HepG2 (cell line): ENCODE data around the gene TADA3. TPM values are rescaled to one million over a fixed set of nuclear protein-coding genes. Genes with fewer than 3 reads are reported as not detected.

Source experiments
- CC2D1A ChIP-seq: sonication (generic); formaldehyde crosslinking; IDR thresholded peaks from 2 replicates; pipeline ENCODE4 v1.8.1; 2023; ENCODE audit warnings: mild to moderate bottlenecking, missing genetic modification reagents
- DR1 ChIP-seq: sonication (generic); formaldehyde crosslinking; IDR thresholded peaks from 2 replicates; pipeline ENCODE4 v1.8.0; 2021; ENCODE audit warnings: mild to moderate bottlenecking, missing genetic modification reagents, inconsistent platforms
- EEA1 ChIP-seq: sonication (generic); formaldehyde crosslinking; IDR thresholded peaks from 2 replicates; pipeline ENCODE4 v1.5.1; 2020; ENCODE audit warnings: mild to moderate bottlenecking, missing genetic modification reagents, borderline replicate concordance
- HMGXB4 ChIP-seq, 2 experiments: sonication (generic) in 1 of 2; formaldehyde crosslinking in 1 of 2; IDR thresholded peaks; 2 replicates each; pipeline versions ENCODE4 v1.4.0 to v1.6.1; 2018 to 2020; ENCODE audit warnings: missing genetic modification reagents in 2 of 2, borderline replicate concordance in 1 of 2, low read depth in 1 of 2, mild to moderate bottlenecking in 1 of 2, missing biosample characterization in 1 of 2
- NFKBIZ ChIP-seq: IDR thresholded peaks from 2 replicates; pipeline ENCODE4 v1.6.1; 2018; ENCODE audit warnings: missing genetic modification reagents, missing compliant biosample characterization
- NR1H2 ChIP-seq: sonication (generic); formaldehyde crosslinking; IDR thresholded peaks from 2 replicates; pipeline ENCODE4 v1.8.1; 2022; ENCODE audit warnings: low read depth, missing genetic modification reagents, borderline replicate concordance
- PAXIP1 ChIP-seq: sonication (generic); formaldehyde crosslinking; conservative IDR thresholded peaks from 2 replicates; pipeline ENCODE4 v1.4.0; 2020; ENCODE audit warnings: mild to moderate bottlenecking, missing genetic modification reagents, moderate library complexity
- RCOR2 ChIP-seq: IDR thresholded peaks from 2 replicates; pipeline ENCODE4 v1.6.1; 2016; ENCODE audit warnings: missing biosample characterization, missing genetic modification reagents
- SAP130 ChIP-seq: IDR thresholded peaks from 2 replicates; pipeline ENCODE4 v1.6.1; 2016; ENCODE audit warnings: low read depth
- SCMH1 ChIP-seq: sonication (generic); formaldehyde crosslinking; IDR thresholded peaks from 2 replicates; pipeline ENCODE4 v1.9.0; 2021; ENCODE audit warnings: missing genetic modification reagents, mild to moderate bottlenecking, borderline replicate concordance
- SPEN ChIP-seq: sonication (generic); formaldehyde crosslinking; IDR thresholded peaks from 2 replicates; pipeline ENCODE4 v1.5.1; 2020; ENCODE audit warnings: low read depth, mild to moderate bottlenecking, missing genetic modification reagents
- ZNF317 ChIP-seq: sonication (generic); formaldehyde crosslinking; IDR thresholded peaks from 2 replicates; pipeline ENCODE4 v1.5.0; 2020; ENCODE audit warnings: mild to moderate bottlenecking, missing genetic modification reagents
- ZNF563 ChIP-seq: sonication (generic); formaldehyde crosslinking; IDR thresholded peaks from 2 replicates; pipeline ENCODE4 v1.8.0; 2022; ENCODE audit warnings: mild to moderate bottlenecking, moderate library complexity, missing genetic modification reagents
- ZNF687 ChIP-seq: sonication (generic); formaldehyde crosslinking; IDR thresholded peaks from 2 replicates; pipeline ENCODE4 v1.5.1; 2020; ENCODE audit warnings: mild to moderate bottlenecking, missing genetic modification reagents, moderate library complexity
- ZNF773 ChIP-seq: sonication (generic); formaldehyde crosslinking; IDR thresholded peaks from 2 replicates; pipeline ENCODE4 v1.4.0; 2020; ENCODE audit warnings: missing genetic modification reagents, borderline replicate concordance
- ZNF883 ChIP-seq: sonication (generic); formaldehyde crosslinking; IDR thresholded peaks from 2 replicates; pipeline ENCODE4 v1.5.1; 2020; ENCODE audit warnings: mild to moderate bottlenecking, missing genetic modification reagents; ENCODE audit errors: not compliant biosample characterization
- ZSCAN5A ChIP-seq: sonication (generic); formaldehyde crosslinking; IDR thresholded peaks from 2 replicates; pipeline ENCODE4 v1.8.0; 2022; ENCODE audit warnings: mild to moderate bottlenecking, missing genetic modification reagents, borderline replicate concordance
- ZSCAN9 ChIP-seq: IDR thresholded peaks from 2 replicates; pipeline ENCODE4 v1.6.1; 2016; ENCODE audit warnings: borderline replicate concordance
- polyA plus RNA-seq, 8 experiments: library from polyadenylated mRNA; depleted of rRNA in 3 of 8; stranded (reverse) in 7 of 8; unstranded in 1 of 8; fragments of >200 nt; fragmentation: Illumina TruSeq in 4 of 8; extraction: Trizol in 4 of 8; gene quantifications; 2 replicates each; pipeline versions ENCODE4 v1.2.1 to v1.2.3, GENCODE V29; 2011 to 2016; ENCODE audit warnings: low read depth in 4 of 8, missing spikeins in 1 of 8, mixed read lengths in 1 of 8; ENCODE audit not compliant: insufficient read depth in 1 of 8
- total RNA-seq, 5 experiments: library from RNA; depleted of rRNA; stranded (reverse); fragments of >200 nt; fragmentation: Illumina TruSeq; extraction: Trizol; gene quantifications; 2 replicates each; pipeline ENCODE4 v1.2.3, GENCODE V29; 2016; ENCODE audit warnings: low read depth in 1 of 5

TADA3 gene
- total and polyA plus RNA-seq, 2 of the 13 experiments (the other 11 are each of a cell fraction or from before 2014, with no cell fraction given) = 32.1 to 37.1 TPM

- TF ChIP-seq NR1H2 (no peak), CC2D1A (no peak), DR1 (CRISPR knock-in tag) (no peak), SPEN (CRISPR knock-in tag) (0 out of 2 replicates have a peak, but pooled peaks have one; percentile 46), SAP130 (CRISPR knock-in tag) (no peak), SCMH1 (CRISPR knock-in tag) (no peak), PAXIP1 (CRISPR knock-in tag) (peak; percentile 85), ZSCAN5A (CRISPR knock-in tag) (no peak), ZNF883 (CRISPR knock-in tag) (no peak), RCOR2 (CRISPR knock-in tag) (0 out of 2 replicates have a peak, but pooled peaks have one; percentile 19), ZNF773 (CRISPR knock-in tag) (no peak), ZNF317 (no peak), ZNF687 (peak; percentile 35), HMGXB4 (CRISPR knock-in tag; IDR thresholded peaks at IDR 0.05; ENCODE audit: borderline replicate concordance in 1 of 2, low read depth in 1 of 2) (no peak), ZNF563 (no peak), NFKBIZ (CRISPR knock-in tag) (no peak), EEA1 (CRISPR knock-in tag) (no peak), ZSCAN9 (CRISPR knock-in tag) (no peak)
These were observed 21.9 kb downstream of the TADA3 start (continued) for GRCh38 chr3:9770276-9770812.
